CD4-positive, alpha-beta memory T cell (primary cell): ENCODE data around the gene NEUROG2. TPM values are rescaled to one million over a fixed set of nuclear protein-coding genes. Genes with fewer than 3 reads are reported as not detected.

Experiments used
- CTCF ChIA-PET: fragments of 350-600 bp; sonication (Branson Sonifier 250); formaldehyde crosslinking; loops from one replicate; lab custom pipeline; 2021; ENCODE audit warnings: inconsistent platforms; ENCODE audit not compliant: partially characterized antibody; lab: Charles Lee
- POLR2A ChIA-PET: fragments of 350-600 bp; sonication (Branson Sonifier 250); formaldehyde crosslinking; loops from one replicate; lab custom pipeline; 2021; ENCODE audit not compliant: partially characterized antibody; lab: Charles Lee
- DNase-seq, 5 donors: peaks; one replicate each; pipeline versions ENCODE4 v3.0.0 to v3.0.0-alpha.2; 2020 to 2022; ENCODE audit warnings: mixed read lengths in 1 of 5
- H3K27ac ChIP-seq: one replicate; pipeline ENCODE4 v1.7.0; 2013; ENCODE audit warnings: low read depth, low read length
- H3K27me3 ChIP-seq: 2 replicates; pipeline ENCODE4 v1.7.0; 2013; ENCODE audit warnings: mild to moderate bottlenecking, low read length, moderate library complexity; ENCODE audit not compliant: insufficient read depth
- H3K36me3 ChIP-seq: 2 replicates; pipeline ENCODE4 v1.7.0; 2013; ENCODE audit warnings: mild to moderate bottlenecking, low read length, moderate library complexity; ENCODE audit not compliant: insufficient read depth
- H3K4me1 ChIP-seq: 2 replicates; pipeline ENCODE4 v1.7.0; 2013; ENCODE audit warnings: mild to moderate bottlenecking, low read length, moderate library complexity; ENCODE audit not compliant: insufficient read depth
- H3K4me3 ChIP-seq, 2 donors: one replicate each; pipeline ENCODE4 v1.7.0; 2013; ENCODE audit warnings: low read length in 2 of 2, mild to moderate bottlenecking in 1 of 2
- H3K9me3 ChIP-seq, 2 donors: one replicate each; pipeline ENCODE4 v1.7.0; 2013; ENCODE audit warnings: low read length in 2 of 2, control low read depth in 1 of 2; ENCODE audit not compliant: control insufficient read depth in 1 of 2
- H3K27ac Mint-ChIP-seq, 7 donors: one replicate each; pipeline ENCODE4 v1.8.0; 2020 to 2021; ENCODE audit warnings: mixed read lengths in 7 of 7, mild to moderate bottlenecking in 6 of 7, inconsistent platforms in 3 of 7, moderate library complexity in 3 of 7
- H3K27me3 Mint-ChIP-seq, 2 donors: one replicate each; pipeline ENCODE4 v1.8.0; 2020 to 2021; ENCODE audit warnings: mixed read lengths in 2 of 2
- H3K36me3 Mint-ChIP-seq, 2 donors: one replicate each; pipeline ENCODE4 v1.8.0; 2020 to 2021; ENCODE audit warnings: mixed read lengths in 2 of 2, inconsistent platforms in 1 of 2, mild to moderate bottlenecking in 1 of 2
- H3K4me1 Mint-ChIP-seq, 4 donors: one replicate each; pipeline ENCODE4 v1.8.0; 2020 to 2021; ENCODE audit warnings: mixed read lengths in 4 of 4, mild to moderate bottlenecking in 1 of 4
- H3K4me3 Mint-ChIP-seq, 8 donors: one replicate each; pipeline ENCODE4 v1.8.0; 2020 to 2021; ENCODE audit warnings: mixed read lengths in 8 of 8, mild to moderate bottlenecking in 7 of 8, moderate library complexity in 6 of 8, inconsistent platforms in 3 of 8
- H3K9me3 Mint-ChIP-seq, 8 donors: one replicate each; pipeline ENCODE4 v1.8.0; 2020 to 2021; ENCODE audit warnings: mixed read lengths in 8 of 8, mild to moderate bottlenecking in 5 of 8, inconsistent platforms in 3 of 8, moderate library complexity in 1 of 8
- intact Hi-C: fragments of 100-400 bp; cut with micrococcal nuclease; formaldehyde crosslinking; loops from one replicate; pipeline ENCODE4 v1.15.1; 2023
- polyA plus RNA-seq, 2 donors: library from polyadenylated mRNA; unstranded; fragments of 300-500 nt; fragmentation: Illumina TruSeq; gene quantifications; one replicate each; pipeline ENCODE4 v1.2.3, GENCODE V29; 2021
- total RNA-seq, 2 experiments: library from RNA; stranded (reverse); gene quantifications; one replicate each; pipeline ENCODE4 v1.2.3, GENCODE V29; 2021

NEUROG2 gene
- total and polyA plus RNA-seq, 4 experiments from 2014 or later: not detected

DNA sequence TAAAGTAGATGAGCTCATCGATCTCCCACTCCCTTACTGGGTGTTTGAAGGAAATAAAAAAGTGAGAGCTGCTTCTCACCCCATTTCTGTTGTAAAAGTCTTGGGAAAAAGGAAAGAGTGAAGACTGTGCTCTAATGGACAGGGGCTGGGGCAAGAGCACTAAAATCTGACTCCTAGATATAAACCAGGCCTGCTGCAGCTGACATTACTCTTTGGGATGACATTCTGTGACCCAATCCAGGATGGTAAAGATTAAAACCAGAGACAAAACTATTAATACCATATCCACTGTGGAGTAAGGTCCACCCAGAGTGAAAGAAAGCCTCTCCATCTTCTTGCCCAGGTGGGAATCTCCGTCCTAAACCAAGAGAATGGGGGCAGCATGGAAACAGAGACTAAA is 20.1 kb upstream of the NEUROG2 start:
- H3K36me3 ChIP-seq: no peaks in the 10 kb centered on the region
- Mint-ChIP-seq H3K36me3 (peaks cover 0 to 5% of the 10 kb centered on the region in 2 donors), H3K9me3 (no peaks in the 10 kb centered on the region), H3K27me3 (peaks cover 2 to 3% of the 10 kb centered on the region in 2 donors), H3K27ac (peak overlapping the region in 1 of 7 donors; percentile 69), H3K4me1 (no peaks in the 10 kb centered on the region), H3K4me3 (no peak overlapping the region)
- intact Hi-C loops: no loop called here
- no peak overlapping the region for H3K27ac ChIP-seq
- DNase-seq: no peak
- ChIA-PET POLR2A (no interaction called here), CTCF (interaction anchor here (0.8 to 6.3 kb wide), 2 partner anchors 12 to 69 kb away, joined by 3 to 30 read pairs; no protein-coding TSS in a partner anchor)
- no peaks in the 10 kb centered on the region for H3K9me3 ChIP-seq
- no peaks in the 10 kb centered on the region for H3K4me1 ChIP-seq
- no peaks in the 10 kb centered on the region for H3K27me3 ChIP-seq
- no peak overlapping the region for H3K4me3 ChIP-seq

DNA sequence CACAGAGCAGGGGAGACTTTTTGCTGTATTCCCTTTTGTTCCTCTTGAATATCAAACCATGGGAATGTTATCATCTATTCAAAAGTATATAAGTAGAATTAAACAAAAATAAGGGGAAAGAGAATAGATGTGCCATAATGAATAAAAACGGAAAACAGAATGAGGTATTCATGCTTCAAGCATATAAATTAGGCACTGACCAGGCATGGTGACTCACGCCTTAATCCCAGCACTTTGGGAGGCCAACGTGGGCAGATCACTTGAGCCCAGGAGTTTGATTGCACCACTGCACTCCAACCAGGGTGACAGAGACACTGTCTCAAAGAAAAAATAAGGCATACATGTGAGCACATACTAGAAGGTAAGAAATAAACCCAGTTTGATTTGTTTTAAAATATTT is 16.3 kb upstream of the NEUROG2 start:
- no peaks in the 10 kb centered on the region for H3K9me3 ChIP-seq
- ChIA-PET CTCF (interaction anchor here (6.3 kb wide), 1 partner anchor 8 kb away, joined by 30 read pairs; no protein-coding TSS in a partner anchor), POLR2A (no interaction called here)
- Mint-ChIP-seq H3K4me1 (no peaks in the 10 kb centered on the region), H3K9me3 (no peaks in the 10 kb centered on the region), H3K27me3 (peaks cover 12 to 15% of the 10 kb centered on the region in 2 donors), H3K36me3 (no peaks in the 10 kb centered on the region), H3K27ac (no peak overlapping the region), H3K4me3 (no peak overlapping the region)
- intact Hi-C loops: no loop called here
- H3K36me3 ChIP-seq: no peaks in the 10 kb centered on the region
- no peak overlapping the region for H3K27ac ChIP-seq
- no peaks in the 10 kb centered on the region for H3K27me3 ChIP-seq
- H3K4me3 ChIP-seq: no peak overlapping the region
- no peaks in the 10 kb centered on the region for H3K4me1 ChIP-seq
- DNase-seq: no peak

- ChIA-PET CTCF (interaction anchor here (0.7 to 6.3 kb wide), 3 partner anchors 7 to 316 kb away, joined by 3 to 30 read pairs (median 3); no protein-coding TSS in a partner anchor), POLR2A (no interaction called here)
- Mint-ChIP-seq H3K36me3 (no peaks in the 10 kb centered on the region), H3K4me1 (no peaks in the 10 kb centered on the region), H3K4me3 (no peak overlapping the region), H3K27ac (no peak overlapping the region), H3K27me3 (peaks cover 15 to 17% of the 10 kb centered on the region in 2 donors), H3K9me3 (no peaks in the 10 kb centered on the region)
- no peak for DNase-seq
- Histone ChIP-seq H3K27me3 (no peaks in the 10 kb centered on the region), H3K27ac (no peak overlapping the region), H3K4me1 (no peaks in the 10 kb centered on the region), H3K36me3 (no peaks in the 10 kb centered on the region), H3K4me3 (no peak overlapping the region), H3K9me3 (no peaks in the 10 kb centered on the region)
- intact Hi-C loops: no loop called here
Measured at GRCh38 chr4:112531146-112531545, 15.2 kb upstream of the NEUROG2 start.

DNA sequence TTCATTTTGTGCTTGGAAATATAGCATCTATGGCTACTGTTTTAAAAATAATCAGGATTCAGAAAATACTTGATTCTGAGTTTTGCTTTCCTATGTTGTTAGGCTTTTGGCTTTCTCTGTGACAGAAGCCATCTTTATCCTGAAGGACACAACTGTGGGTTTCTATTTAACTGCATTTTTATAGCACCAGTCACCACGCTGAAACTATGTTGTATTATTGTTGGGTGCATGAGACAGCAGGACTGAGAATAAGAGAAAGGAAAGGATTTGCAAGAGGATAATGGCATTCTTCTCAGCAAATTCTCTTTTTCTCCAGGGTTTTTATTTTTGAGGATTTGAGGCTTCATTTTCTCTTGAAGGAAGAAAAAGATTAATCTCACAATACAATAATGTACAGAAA is 10.1 kb upstream of the NEUROG2 start:
- peaks cover 34 to 40% of the 10 kb centered on the region in 2 donors for H3K27me3 Mint-ChIP-seq
- CTCF ChIA-PET: interaction anchor here (0.9 to 1.3 kb wide), 3 partner anchors 198 to 312 kb away, joined by 3 to 5 read pairs (median 3); no protein-coding TSS in a partner anchor
- Histone ChIP-seq H3K9me3 (no peaks in the 10 kb centered on the region), H3K27ac (no peak overlapping the region), H3K4me1 (peaks cover 19% of the 10 kb centered on the region), H3K36me3 (no peaks in the 10 kb centered on the region), H3K27me3 (peaks cover 24% of the 10 kb centered on the region), H3K4me3 (no peak overlapping the region)
- H3K9me3 Mint-ChIP-seq: peaks cover 0 to 9% (median 3%) of the 10 kb centered on the region in 8 donors
- intact Hi-C loops: no loop called here
- H3K27ac Mint-ChIP-seq: no peak overlapping the region
- POLR2A ChIA-PET: no interaction called here
- DNase-seq: no peak
- peaks cover 8 to 36% (median 15%) of the 10 kb centered on the region in 4 donors for H3K4me1 Mint-ChIP-seq
- no peaks in the 10 kb centered on the region for H3K36me3 Mint-ChIP-seq
- H3K4me3 Mint-ChIP-seq: no peak overlapping the region

DNA sequence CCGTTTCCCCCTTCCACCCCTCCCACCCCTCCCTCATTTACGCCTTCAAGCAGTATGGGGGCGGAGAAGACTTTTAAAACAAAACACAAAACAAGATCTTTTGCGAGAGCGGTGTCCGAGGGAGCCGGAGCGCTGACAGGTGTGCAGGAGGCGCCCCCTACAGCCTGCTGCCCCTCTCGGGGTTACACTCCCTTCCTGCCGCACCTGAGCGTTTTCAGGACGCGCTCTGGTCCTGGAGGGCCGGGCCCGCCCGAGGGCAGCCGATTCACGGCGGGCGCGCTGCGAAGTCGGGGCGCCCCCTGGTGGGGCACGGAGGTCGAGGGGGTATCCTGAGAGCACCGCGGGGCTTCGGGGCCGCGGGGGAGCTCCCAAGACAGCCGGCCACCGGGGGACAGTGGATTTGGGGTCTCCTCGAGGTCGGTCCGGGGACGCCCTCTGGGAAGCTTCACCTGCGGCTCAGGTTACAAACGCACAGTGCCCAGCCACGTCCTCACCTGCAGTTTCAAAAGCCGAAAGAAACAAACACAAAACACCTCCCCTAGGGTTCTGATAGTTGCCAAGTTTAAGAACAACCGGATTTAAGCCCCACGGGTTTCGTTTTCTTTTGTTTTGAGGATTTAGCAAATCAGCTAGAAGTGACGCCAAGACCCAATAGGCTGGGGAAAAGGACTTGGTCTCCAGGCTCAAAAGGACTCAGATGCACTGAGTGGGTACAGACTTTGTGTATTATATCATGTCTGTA is 8.0 kb upstream of the NEUROG2 start:
- Histone ChIP-seq H3K4me1 (peaks cover 24% of the 10 kb centered on the region), H3K27me3 (peaks cover 45% of the 10 kb centered on the region), H3K9me3 (no peaks in the 10 kb centered on the region), H3K36me3 (no peaks in the 10 kb centered on the region), H3K4me3 (peak overlapping the region; percentile 20 to 46), H3K27ac (no peak overlapping the region)
- ChIA-PET POLR2A (interaction anchor here (1.3 kb wide), 1 partner anchor 309 kb away, joined by 3 read pairs; no protein-coding TSS in a partner anchor), CTCF (interaction anchor here (0.6 to 4.4 kb wide), 35 partner anchors 10 to 744 kb away, joined by 3 to 67 read pairs (median 4); no protein-coding TSS in a partner anchor)
- H3K9me3 Mint-ChIP-seq: peaks cover 0 to 19% (median 14%) of the 10 kb centered on the region in 8 donors
- peaks cover 9 to 51% (median 19%) of the 10 kb centered on the region in 4 donors for H3K4me1 Mint-ChIP-seq
- H3K4me3 Mint-ChIP-seq: peak overlapping the region; percentile 81 to 94 (median 86)
- intact Hi-C loops: loop anchor here (1.0 to 5.0 kb wide), 6 partner anchors 113 to 449 kb away; partner anchors contain the start of genes FAM241A and LARP7
- peak overlapping the region in 1 of 7 donors; percentile 65 for H3K27ac Mint-ChIP-seq
- peak; percentile 66 to 74 (median 67) for DNase-seq
- no peaks in the 10 kb centered on the region for H3K36me3 Mint-ChIP-seq
- H3K27me3 Mint-ChIP-seq: peaks cover 44 to 46% of the 10 kb centered on the region in 2 donors

DNA sequence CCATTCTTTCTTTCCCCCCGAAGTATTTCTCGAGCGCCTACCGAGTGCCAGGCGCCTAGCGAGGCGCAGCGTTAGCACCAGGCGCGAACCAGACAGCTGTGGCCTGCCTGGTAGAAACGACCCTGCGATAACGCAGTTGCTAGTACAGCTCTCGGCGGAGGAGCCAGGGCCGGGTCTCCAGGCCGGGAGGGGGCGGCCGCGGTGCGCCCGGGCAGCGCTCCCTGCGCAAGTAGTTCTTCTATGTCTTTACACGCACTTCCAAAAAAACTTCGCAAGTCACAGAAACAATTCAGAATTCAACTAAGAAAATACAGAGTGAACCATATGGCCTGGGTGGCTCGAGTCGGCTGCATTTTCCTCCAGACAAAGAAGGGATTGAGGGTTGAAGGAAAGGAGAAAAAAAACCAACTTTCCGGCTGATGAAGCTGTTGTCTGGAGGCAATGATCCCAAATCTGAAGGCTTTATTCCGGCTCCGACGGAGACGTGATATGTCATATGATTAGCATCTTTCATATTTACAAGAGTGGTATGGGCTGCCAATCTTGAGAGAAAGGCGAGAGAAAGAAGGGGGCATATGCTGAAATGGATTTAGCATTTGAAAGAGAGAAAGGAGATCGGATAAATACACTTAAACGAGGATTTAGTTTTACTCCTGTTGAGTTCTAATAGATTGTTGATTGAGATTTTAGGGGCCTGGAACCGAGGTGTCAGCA is 7.2 kb upstream of the NEUROG2 start:
- H3K4me3 ChIP-seq: peak overlapping the region; percentile 20 to 46
- ChIA-PET CTCF (interaction anchor here (0.8 to 4.4 kb wide), 26 partner anchors 9 to 425 kb away, joined by 3 to 67 read pairs (median 4); no protein-coding TSS in a partner anchor), POLR2A (interaction anchor here (0.8 to 1.3 kb wide), 2 partner anchors 236 to 308 kb away, joined by 3 read pairs; no protein-coding TSS in a partner anchor)
- H3K4me1 Mint-ChIP-seq: peaks cover 10 to 55% (median 21%) of the 10 kb centered on the region in 4 donors
- peak overlapping the region in 4 of 7 donors; percentile 31 to 65 (median 50) for H3K27ac Mint-ChIP-seq
- H3K36me3 ChIP-seq: no peaks in the 10 kb centered on the region
- intact Hi-C loops: loop anchor here (1.0 to 5.0 kb wide), 5 partner anchors 114 to 448 kb away; partner anchors contain the start of genes FAM241A and LARP7
- no peaks in the 10 kb centered on the region for H3K9me3 ChIP-seq
- no peak overlapping the region for H3K27ac ChIP-seq
- peaks cover 53% of the 10 kb centered on the region for H3K27me3 ChIP-seq
- H3K27me3 Mint-ChIP-seq: peaks cover 51 to 52% of the 10 kb centered on the region in 2 donors
- DNase-seq: peak in 2 of 5 donors; percentile 45 to 57
- H3K9me3 Mint-ChIP-seq: peaks cover 0 to 19% (median 14%) of the 10 kb centered on the region in 8 donors
- peak overlapping the region; percentile 81 to 94 (median 86) for H3K4me3 Mint-ChIP-seq
- H3K36me3 Mint-ChIP-seq: no peaks in the 10 kb centered on the region
- H3K4me1 ChIP-seq: peaks cover 25% of the 10 kb centered on the region
